WTC11 (cell line): ENCODE data around the gene BCAS3. TPM values are rescaled to one million over a fixed set of nuclear protein-coding genes. Genes with fewer than 3 reads are reported as not detected.

Source experiments
- ATAC-seq: fragments of 200-7000 bp; cut with Tn5 transposase; 2 replicates; pipeline ENCODE4 v1.10.0; 2021; ENCODE audit warnings: mild to moderate bottlenecking, moderate library complexity
- CTCF ChIA-PET: fragments of 300-600 bp; sonication (Branson Sonifier 250); formaldehyde crosslinking; loops from one replicate; lab custom pipeline; 2021; ENCODE audit warnings: antibody characterized with exemption; lab: Charles Lee
- POLR2A ChIA-PET: fragments of 350-600 bp; sonication (Branson Sonifier 250); formaldehyde crosslinking; loops from one replicate; lab custom pipeline; 2021; ENCODE audit warnings: antibody characterized with exemption; lab: Charles Lee
- DNase-seq: peaks from one replicate; pipeline ENCODE4 v3.0.0; 2021; ENCODE audit warnings: low spot score
- H3K27ac Mint-ChIP-seq: 2 replicates; pipeline ENCODE4 v1.8.0; 2021; ENCODE audit warnings: mixed read lengths
- H3K27me3 Mint-ChIP-seq: 2 replicates; pipeline ENCODE4 v1.8.0; 2021; ENCODE audit warnings: low read depth, mild to moderate bottlenecking, moderate library complexity, mixed read lengths
- H3K36me3 Mint-ChIP-seq: 2 replicates; pipeline ENCODE4 v1.8.0; 2021; ENCODE audit warnings: mixed read lengths
- H3K4me1 Mint-ChIP-seq: 2 replicates; pipeline ENCODE4 v1.8.0; 2022; ENCODE audit warnings: mixed read lengths
- H3K4me3 Mint-ChIP-seq: 2 replicates; pipeline ENCODE4 v1.8.0; 2021; ENCODE audit warnings: mild to moderate bottlenecking, moderate library complexity, mixed read lengths
- H3K9me3 Mint-ChIP-seq: 2 replicates; pipeline ENCODE4 v1.8.0; 2021; ENCODE audit warnings: mixed read lengths
- AFF4 ChIP-seq: sonication (generic); formaldehyde crosslinking; IDR thresholded peaks from 2 replicates; pipeline ENCODE4 v1.8.1; 2023; ENCODE audit warnings: mild to moderate bottlenecking, missing genetic modification reagents, borderline replicate concordance
- FOXP1 ChIP-seq: sonication (generic); formaldehyde crosslinking; IDR thresholded peaks from 2 replicates; pipeline ENCODE4 v1.8.0; 2022; ENCODE audit warnings: missing genetic modification reagents, mild to moderate bottlenecking, moderate library complexity, borderline replicate concordance
- IRF2 ChIP-seq: sonication (generic); formaldehyde crosslinking; IDR thresholded peaks from 2 replicates; pipeline ENCODE4 v1.8.0; 2022; ENCODE audit warnings: low read depth, missing genetic modification reagents, borderline replicate concordance
- NR2C2 ChIP-seq: sonication (generic); formaldehyde crosslinking; IDR thresholded peaks from 2 replicates; pipeline ENCODE4 v1.8.0; 2022; ENCODE audit warnings: mild to moderate bottlenecking, missing genetic modification reagents
- PRDM15 ChIP-seq: sonication (generic); formaldehyde crosslinking; IDR thresholded peaks from 2 replicates; pipeline ENCODE4 v1.8.0; 2022; ENCODE audit warnings: missing genetic modification reagents
- PREB ChIP-seq: sonication (generic); formaldehyde crosslinking; IDR thresholded peaks from 2 replicates; pipeline ENCODE4 v1.8.1; 2022; ENCODE audit warnings: mild to moderate bottlenecking, missing genetic modification reagents, moderate library complexity, borderline replicate concordance
- PRRX2 ChIP-seq: fragments of 250-450 bp; sonication (Bioruptor Pico); IDR thresholded peaks from 2 replicates; pipeline ENCODE4 v1.8.0; 2021; ENCODE audit warnings: mild to moderate bottlenecking
- RELA ChIP-seq: sonication (generic); formaldehyde crosslinking; IDR thresholded peaks from 2 replicates; pipeline ENCODE4 v1.8.1; 2022; ENCODE audit warnings: missing genetic modification reagents, mild to moderate bottlenecking, borderline replicate concordance
- SOX15 ChIP-seq: fragments of 250-450 bp; sonication (Bioruptor Pico); IDR thresholded peaks from 2 replicates; pipeline ENCODE4 v1.9.0; 2021; ENCODE audit warnings: mild to moderate bottlenecking
- STAT6 ChIP-seq: sonication (generic); formaldehyde crosslinking; conservative IDR thresholded peaks from 2 replicates; pipeline ENCODE4 v1.8.1; 2023; ENCODE audit warnings: mild to moderate bottlenecking, low read depth, missing genetic modification reagents, moderate library complexity
- TCF7 ChIP-seq: sonication (generic); formaldehyde crosslinking; IDR thresholded peaks from 2 replicates; pipeline ENCODE4 v1.8.0; 2022; ENCODE audit warnings: mild to moderate bottlenecking, low read depth, missing genetic modification reagents, moderate library complexity
- TEAD4 ChIP-seq: sonication (generic); formaldehyde crosslinking; IDR thresholded peaks from 2 replicates; pipeline ENCODE4 v1.8.0; 2022; ENCODE audit warnings: mild to moderate bottlenecking, missing genetic modification reagents
- USF1 ChIP-seq: sonication (generic); formaldehyde crosslinking; IDR thresholded peaks from 2 replicates; pipeline ENCODE4 v1.8.0; 2022; ENCODE audit warnings: mild to moderate bottlenecking, missing genetic modification reagents
- USF2 ChIP-seq: sonication (generic); formaldehyde crosslinking; IDR thresholded peaks from 2 replicates; pipeline ENCODE4 v1.8.1; 2023; ENCODE audit warnings: mild to moderate bottlenecking, missing genetic modification reagents, moderate library complexity
- ZBTB43 ChIP-seq: sonication (generic); formaldehyde crosslinking; IDR thresholded peaks from 2 replicates; pipeline ENCODE4 v1.8.1; 2023; ENCODE audit warnings: mild to moderate bottlenecking, missing genetic modification reagents
- ZNF232 ChIP-seq: sonication (generic); formaldehyde crosslinking; IDR thresholded peaks from 2 replicates; pipeline ENCODE4 v1.8.0; 2022; ENCODE audit warnings: mild to moderate bottlenecking, missing genetic modification reagents
- ZNF281 ChIP-seq: sonication (generic); formaldehyde crosslinking; IDR thresholded peaks from 2 replicates; pipeline ENCODE4 v1.8.0; 2023; ENCODE audit warnings: mild to moderate bottlenecking, missing genetic modification reagents
- total RNA-seq: library from RNA; stranded (reverse); gene quantifications from 3 replicates; pipeline ENCODE4 v1.2.3, GENCODE V29; 2021

BCAS3 gene
- total RNA-seq, 1 experiment from 2014 or later, result 15.5 TPM

- Mint-ChIP-seq H3K36me3 (0 out of 2 replicates have a peak, but pooled peaks cover 2% of the 10 kb centered on the region), H3K4me1 (no peaks in the 10 kb centered on the region), H3K9me3 (peaks cover 4% of the 10 kb centered on the region; the same call in 1 of the 2 replicates), H3K27ac (no peak overlapping the region), H3K4me3 (no peak overlapping the region), H3K27me3 (no peaks in the 10 kb centered on the region)
- DNase-seq (no peak), ATAC-seq (no peak)
- TF ChIP-seq SOX15 (no peak), AFF4 (CRISPR knock-in tag) (no peak), USF1 (CRISPR knock-in tag) (no peak), ZNF281 (CRISPR knock-in tag) (no peak), TEAD4 (CRISPR knock-in tag) (no peak), ZNF232 (no peak)
- ChIA-PET POLR2A (no interaction called here), CTCF (no interaction called here)
Observed at GRCh38 chr17:60757437-60757836, 79.8 kb downstream of the BCAS3 start.

- Mint-ChIP-seq H3K27ac (no peak overlapping the region), H3K9me3 (peaks cover 4% of the 10 kb centered on the region; the same call in 1 of the 2 replicates), H3K4me3 (no peak overlapping the region), H3K27me3 (no peaks in the 10 kb centered on the region), H3K4me1 (no peaks in the 10 kb centered on the region), H3K36me3 (0 out of 2 replicates have a peak, but pooled peaks cover 2% of the 10 kb centered on the region)
- CTCF ChIA-PET, result interaction anchor here (1.2 kb wide), 1 partner anchor 39 kb away, joined by 3 read pairs; no protein-coding TSS in a partner anchor
- DNase-seq, result no peak
- no peak for ATAC-seq
- POLR2A ChIA-PET, result interaction anchor here (0.7 kb wide), 1 partner anchor 23 kb away, joined by 4 read pairs; no protein-coding TSS in a partner anchor
- no peak for TF ChIP-seq TCF7 (CRISPR knock-in tag)
- TF ChIP-seq STAT6 (CRISPR knock-in tag), result no peak
- no peak for TF ChIP-seq NR2C2 (CRISPR knock-in tag)
- TF ChIP-seq RELA, result no peak
- no peak for TF ChIP-seq PRRX2 (CRISPR knock-in tag)
- TF ChIP-seq IRF2 (CRISPR knock-in tag), result no peak
- no peak for TF ChIP-seq PRDM15 (CRISPR knock-in tag)
- TF ChIP-seq TEAD4 (CRISPR knock-in tag), result no peak
- no peak for TF ChIP-seq PREB
- no peak for TF ChIP-seq ZBTB43 (CRISPR knock-in tag)
- TF ChIP-seq USF2 (CRISPR knock-in tag), result no peak
- no peak for TF ChIP-seq FOXP1 (CRISPR knock-in tag)
Observed at GRCh38 chr17:60759756-60760155, 82.1 kb downstream of the BCAS3 start.
